ENCODE data around the gene CEBPZOS. TPM values are rescaled to one million over a fixed set of nuclear protein-coding genes. Genes with fewer than 3 reads are reported as not detected.

CEBPZOS gene
- total RNA-seq, 1 experiment from 2014 or later: 61.8 TPM

- CTCF ChIA-PET: no interaction called here
Measured at GRCh38 chr2:37250869-37251740, 54.8 kb downstream of the CEBPZOS start.

More at GRCh38 chr2:37250869-37251740, 54.8 kb downstream of the CEBPZOS start:
- H3K36me3 ChIP-seq (ENCODE audit: insufficient read depth, low read length, poor library complexity, severe bottlenecking): peaks cover 87% of the 10 kb centered on the region
- intact Hi-C loops (cut with micrococcal nuclease; ENCODE audit: unreplicated experiment): no loop called here
- no peak for DNase-seq (ENCODE audit: low spot score)
- H3K27ac ChIP-seq (ENCODE audit: low read depth, low read length, poor library complexity, severe bottlenecking): no peak overlapping the region
- no peaks in the 10 kb centered on the region for H3K4me1 ChIP-seq (ENCODE audit: insufficient read depth, low read length, poor library complexity, severe bottlenecking)
- no TSS peak for BruUV-seq (replicated peaks)
- H3K9me3 ChIP-seq (ENCODE audit: low read depth, low read length, poor library complexity, severe bottlenecking): no peaks in the 10 kb centered on the region
- H3K4me3 ChIP-seq (ENCODE audit: low read depth, low read length, poor library complexity, severe bottlenecking): no peak overlapping the region
- POLR2A ChIA-PET (ENCODE audit: low non-redundant PET): no interaction called here
- TF ChIP-seq EZH2 (IDR thresholded peaks at IDR 0.05; ENCODE audit: borderline replicate concordance, low read depth, low read length, poor library complexity, severe bottlenecking) (no peak), CTCF (conservative IDR thresholded peaks at IDR 0.05; ENCODE audit: low read depth, low read length) (no peak)
- H3K27me3 ChIP-seq (replicated peaks; ENCODE audit: insufficient read depth, low read depth, low read length, poor library complexity): no peaks in the 10 kb centered on the region

Other genes with a start within 250 kb of the CEBPZOS start
- gene STRN, start 230.0 kb upstream of the CEBPZOS start, total RNA-seq (2021): 36.1 TPM in 2 replicates
- 13.1 and 15.0 TPM in 2 replicates for gene HEATR5B, start 112.1 kb upstream of the CEBPZOS start, total RNA-seq (2021)
- 15.3 and 15.6 TPM in 2 replicates for gene GPATCH11, start 112.0 kb upstream of the CEBPZOS start, total RNA-seq (2021)
- gene EIF2AK2, start 39.5 kb upstream of the CEBPZOS start, total RNA-seq (2021): 64.4 and 68.4 TPM in 2 replicates
- gene SULT6B1, start 7.8 kb upstream of the CEBPZOS start, total RNA-seq (2021): not detected in 2 replicates
- gene CEBPZ, start 35.1 kb downstream of the CEBPZOS start, total RNA-seq (2021): 90.1 and 98.9 TPM in 2 replicates
- 21.1 and 25.0 TPM in 2 replicates for gene NDUFAF7, start 35.2 kb downstream of the CEBPZOS start, total RNA-seq (2021)
- gene PRKD3, start 128.3 kb downstream of the CEBPZOS start, total RNA-seq (2021): 53.1 and 54.9 TPM in 2 replicates
- gene QPCT, start 148.1 kb downstream of the CEBPZOS start, total RNA-seq (2021): 2.2 and 4.2 TPM in 2 replicates

All from A673 (cell line).